ENCODE results near the gene DYNC2LI1.

DYNC2LI1 gene

DNA sequence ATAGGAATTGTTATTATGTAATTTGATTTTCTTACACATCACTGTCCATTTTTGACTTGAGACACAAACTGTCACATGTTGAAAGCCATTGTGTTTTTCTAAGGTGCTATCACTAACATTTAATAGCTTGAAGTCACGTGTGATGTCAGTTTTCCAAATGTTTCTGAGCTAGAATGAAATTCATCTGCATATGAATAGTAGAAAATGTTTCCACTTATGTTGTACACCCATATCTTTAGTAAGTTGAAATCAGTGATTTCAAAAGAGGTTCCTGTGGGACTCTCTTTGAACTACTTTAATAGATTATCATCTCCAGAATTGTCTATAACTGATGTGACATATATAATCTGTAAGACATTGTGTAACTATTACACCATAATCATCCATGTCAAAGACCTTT, 37.0 kb downstream of the DYNC2LI1 start:
- intact Hi-C loops (cut with DNase I) = no loop called here
- no peak for DNase-seq

DNA sequence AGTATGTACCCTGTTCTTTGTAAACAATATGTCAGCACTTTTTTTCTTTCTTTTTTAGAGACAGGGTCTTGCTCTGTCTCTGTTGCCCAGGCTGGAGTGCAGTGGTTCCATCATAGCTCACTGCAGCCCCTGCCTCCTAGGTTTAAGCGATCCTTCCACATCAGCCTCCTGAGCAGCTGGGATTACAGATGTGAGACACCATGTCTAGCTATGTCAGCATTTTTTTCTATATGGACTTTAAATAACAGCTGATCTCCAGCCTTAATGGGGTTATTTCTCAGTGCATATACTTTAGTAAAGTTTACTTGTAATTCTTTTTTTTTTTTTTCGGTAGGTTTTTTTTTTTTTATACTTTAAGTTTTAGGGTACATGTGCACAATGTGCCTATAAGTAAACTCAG, 38.2 kb downstream of the DYNC2LI1 start:
- no peak for DNase-seq
- intact Hi-C loops (cut with DNase I) = no loop called here

- intact Hi-C loops (cut with DNase I) = no loop called here
- DNase-seq = no peak
Observed at GRCh38 chr2:43812947-43813346, 39.1 kb downstream of the DYNC2LI1 start.

DNA sequence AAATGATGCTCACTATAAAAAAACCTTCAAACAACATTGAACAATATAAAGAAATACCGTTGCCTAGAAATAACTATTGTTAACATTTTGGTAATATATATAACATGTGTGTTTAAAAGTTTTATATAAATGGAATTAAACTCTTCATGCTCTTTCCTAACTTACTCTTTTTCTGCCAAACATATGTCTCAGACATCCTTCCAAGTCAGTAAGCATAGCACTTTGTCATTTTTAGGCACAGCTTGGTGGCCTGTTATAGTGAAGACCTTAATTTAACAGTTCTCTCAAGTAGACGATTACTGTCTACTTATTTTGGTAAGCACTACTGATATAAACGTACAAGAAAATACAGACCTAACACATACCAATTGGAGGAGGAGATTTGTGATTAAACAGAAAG, 40.9 kb downstream of the DYNC2LI1 start:
- DNase-seq = no peak
- intact Hi-C loops (cut with DNase I) = no loop called here

DNA sequence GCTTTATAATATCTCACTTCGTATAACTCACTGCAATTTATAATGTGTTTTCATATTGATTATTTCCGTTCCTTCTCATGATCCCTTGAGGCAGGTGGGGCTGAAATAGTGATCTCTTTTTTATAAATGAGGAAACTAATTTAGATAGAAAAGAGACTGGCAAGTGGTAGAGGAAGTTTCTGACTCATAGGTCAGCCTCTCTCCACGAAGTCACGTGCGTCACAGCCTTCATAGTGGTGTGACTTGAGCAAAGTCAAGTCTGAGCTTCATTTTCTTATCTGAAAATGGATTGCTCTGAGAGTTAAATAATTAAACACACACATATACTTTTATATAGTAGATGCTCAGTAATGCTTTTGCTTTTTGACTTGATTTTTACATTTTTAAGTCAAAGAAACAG, 44.9 kb downstream of the DYNC2LI1 start:
- intact Hi-C loops (cut with DNase I) = no loop called here
- DNase-seq = no peak

GRCh38 chr2:43819491-43820163, 45.8 kb downstream of the DYNC2LI1 start:
- intact Hi-C loops (cut with DNase I) = no loop called here
- no peak for DNase-seq

GRCh38 chr2:43822839-43823238, 49.0 kb downstream of the DYNC2LI1 start:
- DNase-seq = no peak
- intact Hi-C loops (cut with DNase I) = no loop called here

GRCh38 chr2:43823751-43824150, 49.9 kb downstream of the DYNC2LI1 start:
- intact Hi-C loops (cut with DNase I) = no loop called here
- no peak for DNase-seq

GRCh38 chr2:43824512-43824911, 50.7 kb downstream of the DYNC2LI1 start:
- intact Hi-C loops (cut with DNase I) = no loop called here
- no peak for DNase-seq

GRCh38 chr2:43824951-43825493, 51.2 kb downstream of the DYNC2LI1 start:
- intact Hi-C loops (cut with DNase I) = no loop called here
- no peak for DNase-seq

- intact Hi-C loops (cut with DNase I) = no loop called here
Observed at GRCh38 chr2:43825841-43826240, 52.0 kb downstream of the DYNC2LI1 start.

DNA sequence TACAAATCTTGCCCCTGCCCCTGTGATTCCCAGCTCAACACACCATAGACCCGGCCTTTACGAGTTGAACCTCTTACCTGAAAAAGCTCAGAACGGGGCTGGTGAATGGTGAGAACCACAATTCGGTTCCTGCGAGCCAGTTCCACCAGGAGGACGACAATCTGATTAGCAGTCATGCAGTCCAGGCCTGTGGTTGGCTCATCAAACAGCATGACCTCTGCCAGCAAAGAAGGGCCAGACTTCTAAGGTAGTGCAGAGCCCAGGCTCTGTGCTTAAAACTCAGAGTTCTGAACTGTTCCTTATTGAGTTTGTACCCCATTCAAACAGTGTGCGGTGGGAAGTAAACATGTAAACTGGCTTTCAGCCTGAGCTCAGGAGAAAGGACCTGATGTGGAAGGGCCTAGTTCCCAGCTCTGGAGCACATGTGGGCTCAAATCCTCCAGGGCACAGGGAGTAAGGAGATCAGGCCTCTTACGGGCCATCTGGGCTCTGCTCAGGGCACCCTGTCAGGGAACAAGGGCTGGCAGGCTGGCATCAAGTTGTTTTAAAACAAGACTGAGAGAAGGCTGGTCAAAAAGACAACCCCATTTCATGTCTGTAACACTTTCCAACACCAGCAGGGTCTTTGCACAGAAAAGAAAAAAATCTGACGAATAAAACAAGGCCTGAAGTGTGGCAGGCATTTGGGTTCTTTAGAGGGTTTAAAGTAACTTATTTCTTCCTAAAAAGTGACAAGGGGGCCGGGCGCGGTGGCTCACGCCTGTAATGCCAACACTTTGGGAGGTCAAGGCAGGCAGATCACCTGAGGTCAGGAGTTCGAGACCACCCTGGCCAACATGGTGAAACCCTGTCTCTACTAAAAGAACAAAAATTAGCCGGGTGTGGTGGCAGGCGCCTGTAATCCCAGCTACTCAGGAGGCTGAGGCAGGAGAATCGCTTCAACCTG, 52.7 kb downstream of the DYNC2LI1 start:
- intact Hi-C loops (cut with DNase I) = no loop called here
- no peak for DNase-seq

More at GRCh38 chr2:43825841-43826240, 52.0 kb downstream of the DYNC2LI1 start:
- no peak for DNase-seq

DNA sequence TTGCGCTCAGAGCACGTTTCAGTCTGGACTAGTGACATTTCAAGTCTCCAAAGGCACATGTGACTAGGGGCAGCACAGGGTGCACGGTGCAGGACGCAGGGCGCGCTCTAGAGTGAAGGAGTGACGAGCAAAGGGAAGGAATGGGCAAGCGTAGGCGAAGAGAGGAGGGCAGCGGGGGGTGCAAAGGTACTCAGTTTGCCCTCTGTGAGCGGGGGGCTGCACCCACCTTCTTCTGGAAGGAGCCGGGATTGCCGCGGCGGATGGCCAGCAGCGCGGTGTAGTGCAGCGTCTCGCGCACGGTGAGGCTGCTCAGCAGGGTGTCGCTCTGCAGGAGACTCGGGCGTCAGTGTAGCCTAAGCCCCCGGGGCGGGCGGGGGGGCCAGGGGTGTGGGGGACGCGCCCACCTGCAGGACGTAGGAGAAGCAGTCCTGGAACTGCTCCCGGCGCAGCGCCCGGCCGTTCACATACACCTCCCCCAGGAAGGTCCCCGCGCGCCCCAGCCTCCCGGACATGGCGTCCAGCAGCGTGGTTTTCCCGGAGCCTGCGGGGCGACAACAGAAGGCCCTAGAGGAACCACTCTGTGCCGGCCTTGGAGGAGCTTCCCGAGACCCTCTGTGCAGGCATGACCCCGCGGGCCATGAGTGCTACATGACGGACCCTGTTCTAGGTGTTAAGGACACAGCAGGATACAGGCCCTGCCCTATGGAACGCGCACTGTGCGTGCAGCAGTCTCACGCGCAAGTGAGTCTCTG, 57.9 kb downstream of the DYNC2LI1 start:
- intact Hi-C loops (cut with DNase I) = no loop called here
- peak in 7 of 10 donors; percentile 30 to 87 (median 43) for DNase-seq

DNA sequence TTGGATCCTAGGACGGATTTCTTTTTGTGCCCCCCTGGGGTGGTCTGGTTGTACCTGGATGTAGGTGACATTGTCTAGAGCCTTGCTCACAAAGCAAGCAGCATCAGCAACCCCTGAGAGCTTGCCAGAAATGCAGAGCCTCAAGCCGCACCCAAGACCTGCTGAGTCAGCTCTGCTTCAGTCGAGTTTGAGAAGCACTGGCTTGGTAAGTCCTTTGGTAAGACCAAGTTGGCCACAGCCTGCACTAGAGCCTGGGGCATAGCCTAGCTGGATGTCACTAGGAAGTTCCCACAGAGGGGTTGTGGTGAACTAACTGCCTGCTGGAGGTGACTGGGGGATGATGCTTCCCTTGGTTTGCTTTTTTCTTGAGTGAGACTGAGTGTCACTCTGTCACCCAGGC, 58.6 kb downstream of the DYNC2LI1 start:
- intact Hi-C loops (cut with DNase I) = no loop called here
- no peak for DNase-seq

DNA sequence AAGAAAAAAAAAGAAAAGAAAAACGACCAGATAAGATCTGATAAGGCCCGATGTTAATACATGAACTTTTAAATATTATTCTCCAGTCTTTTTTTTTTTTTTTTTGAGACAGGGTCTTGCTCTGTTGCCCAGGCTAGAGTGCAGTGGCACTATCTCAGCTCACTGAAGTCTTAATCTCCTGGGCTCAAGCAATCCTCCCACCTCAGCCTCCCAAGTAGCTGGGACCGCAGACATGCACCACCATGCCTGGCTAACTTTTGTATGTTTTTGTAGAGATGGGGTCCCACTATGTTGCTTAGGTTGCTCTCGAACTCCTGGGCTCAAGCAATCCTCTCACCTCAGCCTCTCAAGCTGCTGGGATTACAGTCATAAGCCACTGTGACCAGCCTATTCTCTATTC, 63.2 kb downstream of the DYNC2LI1 start:
- intact Hi-C loops (cut with DNase I) = no loop called here
- no peak for DNase-seq

DNA sequence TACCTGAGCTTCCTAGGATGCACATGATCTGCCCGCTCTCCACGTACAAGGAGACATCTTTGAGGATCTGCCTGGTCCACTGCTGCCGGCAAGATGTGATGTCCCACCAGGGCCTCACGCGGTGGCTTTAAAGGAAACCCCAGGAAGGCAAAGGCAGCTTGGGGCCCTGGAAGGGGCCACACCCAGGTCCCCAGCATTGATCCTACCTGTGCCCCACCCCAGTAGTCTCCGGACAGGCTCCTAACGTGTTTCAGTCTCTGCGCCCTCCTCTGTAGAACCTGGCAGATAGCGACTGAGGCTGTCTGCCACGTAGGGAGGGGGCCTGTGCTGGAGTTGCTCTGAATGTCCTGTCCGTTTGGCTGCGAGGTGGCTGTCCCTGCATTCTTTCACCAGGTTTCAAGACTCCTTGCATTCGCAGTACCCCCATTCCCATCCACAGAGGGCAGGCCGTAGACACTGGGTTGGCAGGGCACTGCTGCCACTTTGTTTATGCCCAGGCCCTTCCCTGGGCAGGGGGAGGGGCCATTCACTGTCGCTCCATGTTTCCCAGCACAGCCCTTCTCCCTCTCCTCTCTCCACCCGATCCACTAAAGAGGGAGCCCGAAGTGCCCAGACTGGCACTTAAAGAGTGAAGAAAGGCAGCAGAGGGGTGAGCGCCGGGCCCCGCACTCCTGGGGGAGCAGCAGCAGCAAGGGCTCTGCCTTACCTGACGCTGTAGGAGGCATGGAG, 64.2 kb downstream of the DYNC2LI1 start:
- intact Hi-C loops (cut with DNase I) = no loop called here
- DNase-seq = no peak

- intact Hi-C loops (cut with DNase I) = no loop called here
- DNase-seq = no peak
Observed at GRCh38 chr2:43838560-43839267, 64.9 kb downstream of the DYNC2LI1 start, which contains the start of the genes ABCG5 and ABCG8. Gene ABCG5, minus strand, starts transcription at chr2:43838839. Its CDS starts 160 bp downstream, at chr2:43838679. Gene ABCG8, plus strand, starts transcription at chr2:43838971. Its CDS starts 83 bp downstream, at chr2:43839054.

DNA sequence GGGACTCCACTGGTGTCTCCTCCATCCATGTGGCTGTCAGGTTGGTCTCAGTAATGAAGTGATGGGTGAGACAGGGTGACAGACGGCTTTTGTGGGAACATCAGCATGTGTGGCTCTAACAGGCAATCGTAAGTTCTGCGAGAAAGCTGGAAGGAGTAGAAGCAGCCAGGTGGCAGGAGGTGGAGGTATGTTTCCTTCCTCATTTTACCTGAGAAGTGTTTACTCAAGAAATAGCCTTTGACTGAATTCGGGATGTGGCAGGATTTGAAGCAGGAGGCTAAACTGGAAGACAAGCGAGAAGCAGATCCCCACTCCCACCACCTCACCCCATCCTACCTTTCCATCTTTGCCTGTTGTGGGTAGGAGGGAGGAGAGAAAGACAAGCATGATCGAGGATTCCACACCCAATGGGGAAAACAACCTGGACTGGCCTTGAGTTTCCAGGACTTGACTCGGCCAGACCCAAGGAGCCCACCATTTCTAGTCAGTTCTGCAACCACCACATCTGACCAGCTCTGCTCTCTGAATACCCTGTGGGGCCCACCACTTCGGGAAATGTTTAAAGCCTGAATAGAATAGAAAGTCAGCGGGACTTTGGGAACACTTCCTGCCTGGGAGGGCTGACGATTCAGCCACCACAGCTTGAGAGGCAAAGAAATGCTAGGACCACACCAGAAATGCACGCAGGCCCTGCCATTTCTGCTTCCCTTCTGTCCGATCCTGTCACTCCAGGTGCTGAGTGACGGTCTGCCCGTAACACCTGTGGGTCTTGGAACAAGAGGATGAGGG, 66.1 kb downstream of the DYNC2LI1 start:
- intact Hi-C loops (cut with DNase I) = no loop called here
- no peak for DNase-seq

DNA sequence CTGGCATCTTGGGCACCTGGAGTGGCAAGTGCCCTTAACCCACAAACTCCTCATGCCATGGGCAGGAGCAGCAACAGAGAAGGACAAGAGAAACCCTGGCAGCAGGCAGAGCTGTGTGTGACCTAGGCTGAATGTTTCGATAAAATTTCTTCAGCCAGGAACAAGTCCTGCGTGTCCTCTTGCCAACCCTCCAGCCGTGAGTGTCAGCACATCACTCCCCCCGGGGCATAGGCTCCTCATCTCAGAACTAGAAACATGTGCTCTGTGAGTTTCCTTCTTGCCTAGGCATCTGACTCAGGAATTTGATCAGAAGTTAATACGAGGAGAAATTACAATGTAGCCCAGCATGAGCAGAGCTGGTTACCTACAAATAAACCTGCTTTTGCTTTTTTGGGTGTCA, 67.1 kb downstream of the DYNC2LI1 start:
- no peak for DNase-seq
- intact Hi-C loops (cut with DNase I) = no loop called here

Data from posterior cingulate gyrus (tissue), 11 donors.